SK-N-SH (cell line): Measurements from ENCODE around the gene NKX2-2. TPM values are rescaled to one million over a fixed set of nuclear protein-coding genes. Genes with fewer than 3 reads are reported as not detected.
A peak's percentile ranks its signal among the peaks of the same experiment; 100 is the strongest.

Experiments used
- CTCF ChIA-PET: fragments of 300-600, 350-600 bp; formaldehyde crosslinking; extraction: SDS; loops from one replicate; lab custom pipeline; 2021; lab: Yijun Ruan, JAX
- POLR2A ChIA-PET: fragments of 350-600 bp; sonication (Branson Sonifier 250); formaldehyde crosslinking; extraction: SDS; loops from one replicate; lab custom pipeline; 2020; ENCODE audit warnings: antibody characterized with exemption, inconsistent platforms; lab: Yijun Ruan, JAX
- DNase-seq: peaks from one replicate; pipeline ENCODE4 v3.0.0; 2012
- H2AFZ ChIP-seq: fragments of 200-600 bp; sonication (generic); 2 replicates; pipeline ENCODE4 v1.8.1; 2016; ENCODE audit warnings: antibody characterized with exemption, mild to moderate bottlenecking, low read depth
- H3F3A ChIP-seq: fragments of 200-600 bp; sonication (generic); replicated peaks from 2 replicates; pipeline ENCODE3; 2016; ENCODE audit warnings: antibody characterized with exemption, mild to moderate bottlenecking; ENCODE audit not compliant: insufficient read depth
- H3K27ac ChIP-seq, 2 experiments: fragments of 200-500 bp in 1 of 2; fragments of 200-600 bp in 1 of 2; sonication (Bioruptor generic) in 1 of 2; sonication (generic), shearing (Covaris generic) in 1 of 2; 2 replicates each; pipeline versions ENCODE4 v1.5.1 to v1.6.1; 2014 to 2016; ENCODE audit warnings: low read depth in 2 of 2, inconsistent platforms in 1 of 2, low read length in 1 of 2, mild to moderate bottlenecking in 1 of 2, mixed read lengths in 1 of 2
- H3K27me3 ChIP-seq: fragments of 200-600 bp; sonication (generic), shearing (Covaris generic); 2 replicates; pipeline ENCODE4 v1.6.1; 2016; ENCODE audit warnings: mixed run types; ENCODE audit not compliant: insufficient read depth
- H3K36me3 ChIP-seq, 2 experiments: fragments of 200-500 bp in 1 of 2; fragments of 200-600 bp in 1 of 2; sonication (Bioruptor generic) in 1 of 2; sonication (generic) in 1 of 2; replicated peaks in 1 of 2; 2 replicates each; pipeline versions ENCODE3 to v1.5.1; 2014 to 2016; ENCODE audit warnings: low read length in 1 of 2, mild to moderate bottlenecking in 1 of 2; ENCODE audit not compliant: insufficient read depth in 2 of 2, control insufficient read depth in 1 of 2
- H3K4me1 ChIP-seq, 2 experiments: fragments of 200-500 bp in 1 of 2; fragments of 200-600 bp in 1 of 2; sonication (Bioruptor generic) in 1 of 2; sonication (generic), shearing (Covaris generic) in 1 of 2; 2 replicates each; pipeline versions ENCODE4 v1.5.1 to v1.6.1; 2014 to 2016; ENCODE audit warnings: low read depth in 1 of 2, low read length in 1 of 2, mixed run types in 1 of 2; ENCODE audit not compliant: insufficient read depth in 2 of 2, control insufficient read depth in 1 of 2
- H3K4me2 ChIP-seq: fragments of 200-600 bp; sonication (generic), shearing (Covaris generic); 2 replicates; pipeline ENCODE4 v1.6.1; 2017; ENCODE audit warnings: mixed run types
- H3K4me3 ChIP-seq, 2 experiments: fragments of 200-500 bp in 1 of 2; fragments of 200-600 bp in 1 of 2; sonication (Bioruptor generic) in 1 of 2; sonication (generic), shearing (Covaris generic) in 1 of 2; 2 replicates each; pipeline versions ENCODE4 v1.5.1 to v1.8.1; 2014 to 2016; ENCODE audit warnings: low read depth in 2 of 2, inconsistent platforms in 1 of 2, low read length in 1 of 2, mild to moderate bottlenecking in 1 of 2, mixed read lengths in 1 of 2, moderate library complexity in 1 of 2
- H3K79me2 ChIP-seq: fragments of 200-600 bp; sonication (generic); 2 replicates; pipeline ENCODE4 v1.8.1; 2017; ENCODE audit warnings: mild to moderate bottlenecking; ENCODE audit not compliant: insufficient read depth
- H3K9ac ChIP-seq: fragments of 200-600 bp; sonication (generic); 2 replicates; pipeline ENCODE4 v1.6.1; 2017; ENCODE audit warnings: mixed run types
- H3K9me2 ChIP-seq: fragments of 200-600 bp; sonication (generic); 2 replicates; pipeline ENCODE4 v1.6.1; 2017; ENCODE audit warnings: mixed run types
- H3K9me3 ChIP-seq: fragments of 200-600 bp; sonication (generic); 2 replicates; pipeline ENCODE4 v1.6.1; 2017; ENCODE audit warnings: mixed run types, mild to moderate bottlenecking, moderate library complexity
- H4K20me1 ChIP-seq: fragments of 200-600 bp; sonication (generic); 2 replicates; pipeline ENCODE4 v1.6.1; 2017; ENCODE audit warnings: mild to moderate bottlenecking, mixed run types; ENCODE audit not compliant: insufficient read depth
- CHD2 ChIP-seq: fragments of 150-350 bp; IDR thresholded peaks from 2 replicates; pipeline ENCODE4 v1.6.1; 2018; ENCODE audit warnings: low read length; ENCODE audit not compliant: partially characterized antibody
- ELF1 ChIP-seq: IDR thresholded peaks from 2 replicates; pipeline ENCODE4 v1.4.0; 2012
- EZH2phosphoT487 ChIP-seq: fragments of 200-600 bp; sonication (generic); IDR thresholded peaks from 2 replicates; pipeline ENCODE4 v1.6.1; 2017; ENCODE audit warnings: low read depth, mixed run types, mild to moderate bottlenecking, antibody characterized with exemption, moderate library complexity, borderline replicate concordance
- FOXJ3 ChIP-seq: sonication (generic); formaldehyde crosslinking; IDR thresholded peaks from 2 replicates; pipeline ENCODE4 v1.5.1; 2020; ENCODE audit warnings: mild to moderate bottlenecking, missing genetic modification reagents
- FOXM1 ChIP-seq: IDR thresholded peaks from 2 replicates; pipeline ENCODE4 v1.4.0; 2012; ENCODE audit warnings: low read depth, mild to moderate bottlenecking
- GABPA ChIP-seq: IDR thresholded peaks from 2 replicates; pipeline ENCODE4 v1.4.0; 2012; ENCODE audit warnings: low read depth, mild to moderate bottlenecking
- GATA2 ChIP-seq: sonication (generic); formaldehyde crosslinking; IDR thresholded peaks from 2 replicates; pipeline ENCODE4 v1.5.0; 2020; ENCODE audit warnings: mild to moderate bottlenecking, missing genetic modification reagents
- MEF2A ChIP-seq: IDR thresholded peaks from 2 replicates; pipeline ENCODE4 v1.4.0; 2012; ENCODE audit warnings: low read depth, borderline replicate concordance
- MXI1 ChIP-seq: IDR thresholded peaks from 2 replicates; pipeline ENCODE4 v1.6.1; 2012; ENCODE audit warnings: mild to moderate bottlenecking, low read depth, low read length, improper control_type of control experiment
- NFIC ChIP-seq: IDR thresholded peaks from 2 replicates; pipeline ENCODE4 v1.4.0; 2012; ENCODE audit warnings: borderline replicate concordance
- NRF1 ChIP-seq: IDR thresholded peaks from 2 replicates; pipeline ENCODE4 v1.6.1; 2012; ENCODE audit warnings: low read depth, mild to moderate bottlenecking, low read length
- POLR2AphosphoS5 ChIP-seq: IDR thresholded peaks from 2 replicates; pipeline ENCODE4 v1.6.1; 2012; ENCODE audit warnings: low read depth, low read length
- RCOR1 ChIP-seq: fragments of 150-350 bp; IDR thresholded peaks from 2 replicates; pipeline ENCODE4 v1.6.1; 2017; ENCODE audit warnings: antibody characterized with exemption, low read length
- TAF1 ChIP-seq: IDR thresholded peaks from 2 replicates; pipeline ENCODE4 v1.6.1; 2012; ENCODE audit warnings: low read depth, mild to moderate bottlenecking, low read length, moderate library complexity, borderline replicate concordance
- TCF12 ChIP-seq: IDR thresholded peaks from 2 replicates; pipeline ENCODE4 v1.4.0; 2012
- YY1 ChIP-seq: IDR thresholded peaks from 2 replicates; pipeline ENCODE4 v1.4.0; 2012; ENCODE audit warnings: low read depth, mild to moderate bottlenecking
- WGBS: methylation state at CpG from one replicate; pipeline ENCODE4 v1.1.6; 2017; ENCODE audit warnings: low lambda C conversion rate; 5-methylcytosine and 5-hydroxymethylcytosine counted together
- polyA plus RNA-seq, 3 experiments: library from polyadenylated mRNA; depleted of rRNA; stranded (reverse); fragments of >200 nt; gene quantifications; 2 replicates each; pipeline ENCODE4 v1.2.3, GENCODE V29; 2012
- TF ChIP-seq, protein P1 (sequence below): IDR thresholded peaks from 2 replicates; pipeline ENCODE4 v1.4.0; 2012; ENCODE audit warnings: low read depth
- TF ChIP-seq, protein P2 (sequence below): fragments of 200-600 bp; sonication (generic); IDR thresholded peaks from 2 replicates; pipeline ENCODE4 v1.6.1; 2017; ENCODE audit warnings: antibody characterized with exemption, mild to moderate bottlenecking, moderate library complexity

Gene NKX2-2
- polyA plus RNA-seq, 1 of the 3 experiments (the other 2 are of a cell fraction) = not detected

GRCh38 chr20:21534453-21534852 lies 20.6 kb upstream of the NKX2-2 start:
- DNase-seq = no peak
- no peak overlapping the region for H3K4me2 ChIP-seq
- no peaks in the 10 kb centered on the region for H3K36me3 ChIP-seq
- H4K20me1 ChIP-seq = no peaks in the 10 kb centered on the region
- H3F3A ChIP-seq = no peaks in the 10 kb centered on the region
- H3K9ac ChIP-seq = no peak overlapping the region
- H3K9me3 ChIP-seq = no peaks in the 10 kb centered on the region
- H3K27me3 ChIP-seq = peaks cover 19% of the 10 kb centered on the region
- 0% methylated on average over 2 of the region's 2 CpGs for WGBS
- no peak overlapping the region for H3K4me3 ChIP-seq
- POLR2A ChIA-PET = interaction anchor here (0.6 kb wide), 1 partner anchor 531 kb away, joined by 4 read pairs; no protein-coding TSS in a partner anchor
- H3K79me2 ChIP-seq = no peaks in the 10 kb centered on the region
- H3K9me2 ChIP-seq = no peaks in the 10 kb centered on the region
- CTCF ChIA-PET = no interaction called here
- no peak for TF ChIP-seq YY1
- TF ChIP-seq GATA2 = no peak
- TF ChIP-seq, protein P1, sequence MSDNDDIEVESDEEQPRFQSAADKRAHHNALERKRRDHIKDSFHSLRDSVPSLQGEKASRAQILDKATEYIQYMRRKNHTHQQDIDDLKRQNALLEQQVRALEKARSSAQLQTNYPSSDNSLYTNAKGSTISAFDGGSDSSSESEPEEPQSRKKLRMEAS = no peak
- no peak for TF ChIP-seq MEF2A
- no peak for TF ChIP-seq FOXJ3 (CRISPR knock-in tag)
- TF ChIP-seq TCF12 = no peak
- no peak for TF ChIP-seq NFIC
- no peak for TF ChIP-seq TAF1
- no peak for TF ChIP-seq CHD2
- TF ChIP-seq MXI1 = no peak
- no peak for TF ChIP-seq FOXM1
- no peak for TF ChIP-seq ELF1
- no peak for TF ChIP-seq RCOR1
- no peak for TF ChIP-seq POLR2AphosphoS5
- no peak for TF ChIP-seq GABPA
- no peak for TF ChIP-seq EZH2phosphoT487
- no peak for TF ChIP-seq NRF1
- no peaks in the 10 kb centered on the region for H3K4me1 ChIP-seq
- no peak overlapping the region for H2AFZ ChIP-seq
- no peak overlapping the region for H3K27ac ChIP-seq

DNA sequence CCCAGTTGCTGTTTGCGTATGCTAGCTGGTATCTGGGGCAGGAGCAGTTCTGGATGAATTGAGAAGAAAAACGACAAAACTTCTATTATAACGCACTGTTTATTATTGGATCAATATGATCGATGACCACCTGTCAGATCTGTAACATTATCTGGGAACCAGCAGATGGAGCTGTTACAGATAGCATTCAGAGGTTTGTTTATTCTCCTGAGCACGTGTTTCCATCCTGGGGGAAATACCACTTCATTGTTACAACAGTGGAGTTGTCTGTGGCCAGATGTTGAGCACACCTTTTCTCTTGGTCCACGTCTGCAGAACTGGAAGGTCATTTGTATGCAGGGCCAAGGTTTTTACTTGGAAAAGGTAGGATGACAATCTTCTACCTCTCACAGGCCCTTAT lies 16.0 kb upstream of the NKX2-2 start:
- Histone ChIP-seq H3K4me3 (no peak overlapping the region), H3K4me1 (no peaks in the 10 kb centered on the region), H3K79me2 (no peaks in the 10 kb centered on the region), H3F3A (no peaks in the 10 kb centered on the region), H3K9ac (no peak overlapping the region)
- TF ChIP-seq, protein P2, sequence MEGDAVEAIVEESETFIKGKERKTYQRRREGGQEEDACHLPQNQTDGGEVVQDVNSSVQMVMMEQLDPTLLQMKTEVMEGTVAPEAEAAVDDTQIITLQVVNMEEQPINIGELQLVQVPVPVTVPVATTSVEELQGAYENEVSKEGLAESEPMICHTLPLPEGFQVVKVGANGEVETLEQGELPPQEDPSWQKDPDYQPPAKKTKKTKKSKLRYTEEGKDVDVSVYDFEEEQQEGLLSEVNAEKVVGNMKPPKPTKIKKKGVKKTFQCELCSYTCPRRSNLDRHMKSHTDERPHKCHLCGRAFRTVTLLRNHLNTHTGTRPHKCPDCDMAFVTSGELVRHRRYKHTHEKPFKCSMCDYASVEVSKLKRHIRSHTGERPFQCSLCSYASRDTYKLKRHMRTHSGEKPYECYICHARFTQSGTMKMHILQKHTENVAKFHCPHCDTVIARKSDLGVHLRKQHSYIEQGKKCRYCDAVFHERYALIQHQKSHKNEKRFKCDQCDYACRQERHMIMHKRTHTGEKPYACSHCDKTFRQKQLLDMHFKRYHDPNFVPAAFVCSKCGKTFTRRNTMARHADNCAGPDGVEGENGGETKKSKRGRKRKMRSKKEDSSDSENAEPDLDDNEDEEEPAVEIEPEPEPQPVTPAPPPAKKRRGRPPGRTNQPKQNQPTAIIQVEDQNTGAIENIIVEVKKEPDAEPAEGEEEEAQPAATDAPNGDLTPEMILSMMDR = peak; percentile 38
- TF ChIP-seq YY1 = no peak
- TF ChIP-seq, all 33 proteins: peak for 1
- Histone ChIP-seq H3K9me3 (no peaks in the 10 kb centered on the region), H3K36me3 (no peaks in the 10 kb centered on the region), H3K4me2 (no peak overlapping the region), H3K27me3 (peaks cover 25% of the 10 kb centered on the region), H3K9me2 (no peaks in the 10 kb centered on the region), H2AFZ (no peak overlapping the region), H4K20me1 (no peaks in the 10 kb centered on the region), H3K27ac (no peak overlapping the region)
- ChIA-PET POLR2A (no interaction called here), CTCF (interaction anchor here (0.9 to 1.4 kb wide), 4 partner anchors 11 to 280 kb away, joined by 3 to 4 read pairs (median 4); no protein-coding TSS in a partner anchor)
- WGBS = 3% methylated on average over 6 of the region's 6 CpGs
- no peak for DNase-seq
